Pancreas (tissue), 10 donors: ENCODE measurements around the gene BPIFB3. TPM values are rescaled to one million over a fixed set of nuclear protein-coding genes. Genes with fewer than 3 reads are reported as not detected.

Source experiments
- ATAC-seq, 4 donors: fragments of 200-7000 bp; cut with Tn5 transposase; one replicate each; pipeline versions ENCODE4 v1.8.0 to v1.9.1; 2020; ENCODE audit warnings: mild to moderate bottlenecking in 4 of 4, moderate library complexity in 4 of 4
- DNase-seq, 6 donors: peaks; one replicate each; pipeline ENCODE4 v3.0.0-alpha.2; 2020
- FAIRE-seq: peaks from 2 replicates; lab custom pipeline; 2012; peaks lifted over from hg19 to GRCh38; lab: Jason Lieb, UNC
- H3K27ac ChIP-seq, 4 donors: fragments of 200-600 bp; sonication (generic); 1 replicate in 3 of 4; 2 replicates in 1 of 4; pipeline versions ENCODE4 v1.5.0 to v1.8.0; 2020
- H3K27me3 ChIP-seq, 4 donors: fragments of 200-600 bp; one replicate each; pipeline ENCODE4 v1.8.0; 2021
- H3K36me3 ChIP-seq, 3 donors: fragments of 200-600 bp; sonication (generic) in 1 of 3; one replicate each; pipeline versions ENCODE4 v1.5.0 to v1.8.0; 2020 to 2021
- H3K4me1 ChIP-seq, 3 donors: fragments of 200-600 bp; one replicate each; pipeline ENCODE4 v1.8.0; 2021
- H3K4me3 ChIP-seq, 4 donors: fragments of 200-600 bp; sonication (generic) in 2 of 4; one replicate each; pipeline versions ENCODE4 v1.5.0 to v1.8.0; 2020 to 2021
- H3K9me3 ChIP-seq, 4 donors: fragments of 200-600 bp; one replicate each; pipeline ENCODE4 v1.8.0; 2021
- WGBS, 2 donors: extraction: QIAGEN DNeasy Blood & Tissue Kit; methylation state at CpG; one replicate each; pipeline ENCODE4 v1.1.7; 2013; 5-methylcytosine and 5-hydroxymethylcytosine counted together
- intact Hi-C, 3 donors: fragments of 100-400 bp; cut with DNase I; formaldehyde crosslinking; loops; one replicate each; pipeline versions ENCODE4 v1.11.1 to v1.14.2; 2022
- polyA plus RNA-seq, 2 donors: library from polyadenylated mRNA; stranded (reverse); fragments of 200-250 nt; gene quantifications; one replicate each; pipeline ENCODE4 v1.2.3, GENCODE V29; 2013
- total RNA-seq, 6 donors: library from RNA; stranded (reverse); fragmentation: NEBNext Ultra II Directional in 4 of 6; extraction: Animal tissue kit (Norgen Biotek cat#: 25700) in 4 of 6; gene quantifications; one replicate each; pipeline versions ENCODE4 v1.2.1 to v1.2.4, GENCODE V29; 2021 to 2023
- TF ChIP-seq, protein P1 (sequence below), 4 donors: fragments of 200-600 bp; sonication (generic) in 3 of 4; IDR thresholded peaks; one replicate each; pipeline versions ENCODE4 v1.5.0 to v1.8.0; 2021; ENCODE audit warnings: antibody characterized with exemption in 4 of 4
- donor health status: healthy with polysubstance abuse.
- donor health status: DM: no; HTN: no; CAD: no; lungs with moderate emphysema.
- donor health status: DM: no; HTN: no; CAD: no.
- donor health status: control.
- donor health status: control.
- donor health status: Bipolar disorder and iron deficiency.
- donor health status: DM: yes; HTN: yes; CAD: no.
- donor health status: DM: no; HTN: no; CAD: no.
- donor health status: DM: no; HTN: no; CAD: no.
- donor health status: DM: yes; HTN: yes; CAD: no.

The BPIFB3 gene
- total and polyA plus RNA-seq, 8 donors: not detected

DNA sequence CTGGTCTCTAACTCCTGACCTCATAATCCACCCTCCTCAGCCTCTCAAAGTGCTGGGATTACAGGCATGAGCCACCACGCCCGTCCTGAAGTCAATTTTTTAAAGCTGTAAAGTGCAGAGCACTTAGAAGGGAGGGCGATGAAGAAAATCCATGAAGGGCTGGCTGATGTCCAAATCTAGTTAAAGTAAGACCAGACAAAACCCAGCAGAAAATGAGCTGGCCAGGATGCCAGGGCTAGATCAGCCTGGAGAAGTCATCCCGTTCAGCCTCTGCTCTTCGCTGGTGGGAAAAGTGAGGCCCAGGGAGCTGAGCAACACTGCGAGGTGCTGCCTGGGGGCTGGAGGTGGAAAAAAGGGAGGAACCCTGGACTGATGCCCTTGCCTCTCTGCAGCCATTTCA, 28.8 kb downstream of the BPIFB3 start:
- no peak for DNase-seq
- TF ChIP-seq, protein P1, sequence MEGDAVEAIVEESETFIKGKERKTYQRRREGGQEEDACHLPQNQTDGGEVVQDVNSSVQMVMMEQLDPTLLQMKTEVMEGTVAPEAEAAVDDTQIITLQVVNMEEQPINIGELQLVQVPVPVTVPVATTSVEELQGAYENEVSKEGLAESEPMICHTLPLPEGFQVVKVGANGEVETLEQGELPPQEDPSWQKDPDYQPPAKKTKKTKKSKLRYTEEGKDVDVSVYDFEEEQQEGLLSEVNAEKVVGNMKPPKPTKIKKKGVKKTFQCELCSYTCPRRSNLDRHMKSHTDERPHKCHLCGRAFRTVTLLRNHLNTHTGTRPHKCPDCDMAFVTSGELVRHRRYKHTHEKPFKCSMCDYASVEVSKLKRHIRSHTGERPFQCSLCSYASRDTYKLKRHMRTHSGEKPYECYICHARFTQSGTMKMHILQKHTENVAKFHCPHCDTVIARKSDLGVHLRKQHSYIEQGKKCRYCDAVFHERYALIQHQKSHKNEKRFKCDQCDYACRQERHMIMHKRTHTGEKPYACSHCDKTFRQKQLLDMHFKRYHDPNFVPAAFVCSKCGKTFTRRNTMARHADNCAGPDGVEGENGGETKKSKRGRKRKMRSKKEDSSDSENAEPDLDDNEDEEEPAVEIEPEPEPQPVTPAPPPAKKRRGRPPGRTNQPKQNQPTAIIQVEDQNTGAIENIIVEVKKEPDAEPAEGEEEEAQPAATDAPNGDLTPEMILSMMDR (IDR thresholded peaks at IDR 0.05): no peak
- H3K9me3 ChIP-seq: no peaks in the 10 kb centered on the region
- WGBS, 2 donors: 50 to 51% methylated on average over 6 of the region's 6 CpGs
- H3K4me3 ChIP-seq: no peak overlapping the region
- H3K36me3 ChIP-seq: no peaks in the 10 kb centered on the region
- FAIRE-seq: no peak
- H3K27me3 ChIP-seq: no peaks in the 10 kb centered on the region
- H3K4me1 ChIP-seq: no peaks in the 10 kb centered on the region
- no peak overlapping the region for H3K27ac ChIP-seq
- ATAC-seq: no peak
- intact Hi-C loops: no loop called here

DNA sequence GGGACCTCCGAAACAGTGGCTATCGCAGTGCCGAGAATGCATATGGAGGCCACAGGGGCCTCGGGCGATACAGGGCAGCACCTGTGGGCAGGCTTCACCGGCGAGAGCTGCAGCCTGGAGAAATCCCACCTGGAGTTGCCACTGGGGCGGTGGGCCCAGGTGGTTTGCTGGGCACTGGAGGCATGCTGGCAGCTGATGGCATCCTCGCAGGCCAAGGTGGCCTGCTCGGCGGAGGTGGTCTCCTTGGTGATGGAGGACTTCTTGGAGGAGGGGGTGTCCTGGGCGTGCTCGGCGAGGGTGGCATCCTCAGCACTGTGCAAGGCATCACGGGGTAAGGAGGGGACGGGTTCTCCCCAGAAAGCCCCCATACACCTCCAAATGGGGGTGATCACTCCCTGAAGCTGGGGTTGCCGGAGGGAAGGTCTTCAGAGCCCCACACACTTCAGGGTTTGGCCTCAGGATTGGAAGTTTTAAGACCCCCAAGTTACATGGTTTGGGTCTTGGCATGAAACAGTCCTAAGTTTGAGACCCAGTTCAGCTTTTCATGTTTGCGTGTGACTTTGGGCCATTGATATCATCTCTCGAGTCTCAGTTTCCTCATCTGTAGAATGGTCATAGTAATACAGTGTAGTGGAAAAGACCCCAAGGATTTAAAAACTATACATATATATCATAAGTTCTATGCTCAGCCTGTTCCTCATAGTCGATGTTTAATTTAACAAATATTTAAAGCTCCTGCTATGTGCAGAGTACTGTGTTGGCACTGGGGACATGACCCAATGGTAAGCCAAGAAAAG, 30.0 kb downstream of the BPIFB3 start:
- Histone ChIP-seq H3K27me3 (no peaks in the 10 kb centered on the region), H3K9me3 (no peaks in the 10 kb centered on the region), H3K27ac (no peak overlapping the region), H3K36me3 (no peaks in the 10 kb centered on the region), H3K4me1 (no peaks in the 10 kb centered on the region), H3K4me3 (no peak overlapping the region)
- no peak for FAIRE-seq
- DNase-seq: no peak
- 83 to 84% methylated on average over 20 of the region's 20 CpGs for WGBS, 2 donors
- ATAC-seq: no peak
- TF ChIP-seq, protein P1 (IDR thresholded peaks at IDR 0.05): no peak
- intact Hi-C loops: no loop called here

DNA sequence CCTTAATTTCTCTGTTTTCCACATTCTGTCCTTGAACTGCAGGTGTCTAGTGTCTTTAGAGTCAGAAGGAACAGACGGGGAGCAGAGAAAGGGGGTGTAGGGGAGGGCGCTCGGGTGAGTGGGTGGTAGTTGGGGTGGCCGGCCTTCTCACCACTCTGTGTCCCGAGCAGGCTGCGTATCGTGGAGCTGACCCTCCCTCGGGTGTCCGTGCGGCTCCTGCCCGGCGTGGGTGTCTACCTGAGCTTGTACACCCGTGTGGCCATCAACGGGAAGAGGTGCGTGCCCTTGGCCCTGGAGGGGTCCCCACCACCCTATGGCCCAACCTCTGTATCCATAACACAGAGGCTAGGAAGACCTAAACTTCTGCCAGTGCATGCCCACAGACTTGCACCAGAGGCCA, 31.0 kb downstream of the BPIFB3 start:
- WGBS, 2 donors: 79 to 87% methylated on average over 15 of the region's 15 CpGs
- intact Hi-C loops: no loop called here
- FAIRE-seq (no peak), ATAC-seq (no peak), DNase-seq (no peak)
- TF ChIP-seq, protein P1 (IDR thresholded peaks at IDR 0.05): no peak
- Histone ChIP-seq H3K27ac (no peak overlapping the region), H3K4me3 (no peak overlapping the region), H3K9me3 (no peaks in the 10 kb centered on the region), H3K27me3 (no peaks in the 10 kb centered on the region), H3K4me1 (no peaks in the 10 kb centered on the region), H3K36me3 (no peaks in the 10 kb centered on the region)

DNA sequence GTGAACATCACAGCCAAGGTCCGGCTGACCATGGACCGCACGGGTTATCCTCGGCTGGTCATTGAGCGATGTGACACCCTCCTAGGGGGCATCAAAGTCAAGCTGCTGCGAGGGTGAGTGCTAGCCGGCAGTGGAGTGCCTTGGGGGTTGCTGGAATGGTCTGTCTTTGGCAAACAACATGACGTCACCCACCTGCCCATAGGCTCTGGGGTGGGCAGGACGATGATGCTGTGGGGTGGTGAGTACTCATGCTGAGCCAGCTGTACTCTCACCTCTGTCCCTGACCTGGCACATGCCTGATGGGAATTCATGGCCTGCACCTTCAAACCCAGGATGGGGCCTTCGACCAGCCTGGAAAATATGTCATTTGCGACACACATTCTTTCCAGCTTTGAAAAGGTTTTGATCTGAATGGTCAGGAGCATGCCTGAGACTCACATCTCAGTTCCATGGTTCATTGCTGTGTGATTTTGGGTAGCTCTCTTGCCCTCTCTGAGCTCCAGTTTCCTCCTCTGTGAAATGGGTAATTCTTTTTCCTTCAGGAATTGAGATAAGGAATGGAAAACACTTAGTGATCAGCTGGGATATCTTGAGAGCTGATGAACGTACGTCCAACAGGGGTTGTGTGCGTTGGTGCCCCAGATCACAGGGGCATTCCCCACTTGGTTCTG, 32.5 kb downstream of the BPIFB3 start:
- 68 to 83% methylated on average over 14 of the region's 14 CpGs for WGBS, 2 donors
- DNase-seq (no peak), ATAC-seq (no peak), FAIRE-seq (no peak)
- Histone ChIP-seq H3K27ac (no peak overlapping the region), H3K9me3 (no peaks in the 10 kb centered on the region), H3K27me3 (no peaks in the 10 kb centered on the region), H3K4me1 (no peaks in the 10 kb centered on the region), H3K36me3 (no peaks in the 10 kb centered on the region), H3K4me3 (no peak overlapping the region)
- TF ChIP-seq, protein P1 (IDR thresholded peaks at IDR 0.05): no peak
- intact Hi-C loops: no loop called here

DNA sequence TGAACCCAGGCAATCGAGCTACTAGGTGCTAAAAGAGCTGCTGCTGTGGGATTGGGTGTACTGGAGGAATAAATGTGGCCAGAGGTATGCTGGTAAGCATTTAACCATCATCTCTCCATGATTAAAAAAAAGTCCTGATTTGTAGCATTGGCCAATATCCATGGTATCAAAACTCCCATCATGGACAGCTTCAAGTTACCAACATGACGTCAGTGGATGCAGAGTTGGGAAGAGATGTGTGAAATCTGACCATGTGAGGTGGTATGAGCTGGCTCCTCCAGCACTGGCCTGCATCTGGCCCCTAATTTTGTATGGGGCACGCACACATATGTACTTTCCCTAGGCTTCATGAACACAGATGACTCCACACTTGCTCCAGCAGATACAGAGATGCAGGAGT, 37.4 kb downstream of the BPIFB3 start:
- ATAC-seq: no peak
- no peak for FAIRE-seq
- H3K9me3 ChIP-seq: no peaks in the 10 kb centered on the region
- no peak overlapping the region for H3K4me3 ChIP-seq
- H3K27me3 ChIP-seq: no peaks in the 10 kb centered on the region
- intact Hi-C loops: loop anchor here in 2 of 3 donors (5.0 to 10.0 kb wide), 5 partner anchors 114 to 306 kb away; no protein-coding TSS in a partner anchor
- no peaks in the 10 kb centered on the region for H3K36me3 ChIP-seq
- TF ChIP-seq, protein P1 (IDR thresholded peaks at IDR 0.05): no peak
- no peak for DNase-seq
- WGBS, 2 donors: 49 to 64% methylated on average over 3 of the region's 3 CpGs
- no peaks in the 10 kb centered on the region for H3K4me1 ChIP-seq
- no peak overlapping the region for H3K27ac ChIP-seq
